Lung microvascular endothelial cell (primary cell): ENCODE results near the gene SLX4. TPM values are rescaled to one million over a fixed set of nuclear protein-coding genes. Genes with fewer than 3 reads are reported as not detected.
"Not testable (repeated sequence)": the region's sequence is repeated elsewhere in the genome, so short reads cannot be mapped to it uniquely, and the experiment has no call there.

ENCODE experiments used
- DNase-seq, 2 donors: peaks; one replicate each; pipeline versions ENCODE4 v3.0.0 to v3.0.0-alpha.2; 2010; ENCODE audit warnings: low read depth in 2 of 2
- total RNA-seq: library from RNA; depleted of rRNA; stranded (reverse); fragments of >200 nt; gene quantifications from 2 replicates; pipeline ENCODE4 v1.2.1, GENCODE V29; 2014

Gene SLX4
- total RNA-seq, result 1.5 and 1.8 TPM in 2 replicates

GRCh38 chr16:3611146-3611975 lies at the start of gene SLX4:
Gene SLX4, minus strand, starts transcription at chr16:3611606. Its CDS starts 2,642 bp downstream, at chr16:3608964.
- peak; percentile 91 to 93 for DNase-seq

- no peak for DNase-seq
Observed at GRCh38 chr16:3659251-3659650, 47.8 kb upstream of the SLX4 start.

- DNase-seq, result no peak
Observed at GRCh38 chr16:3656491-3657468, 45.4 kb upstream of the SLX4 start.

- not testable (repeated sequence) for DNase-seq
Observed at GRCh38 chr16:3656160-3656490, 44.7 kb upstream of the SLX4 start.

- DNase-seq, result no peak
Observed at GRCh38 chr16:3655396-3656159, 44.2 kb upstream of the SLX4 start.

- no peak for DNase-seq
Observed at GRCh38 chr16:3655030-3655395, 43.6 kb upstream of the SLX4 start.

- DNase-seq, result peak; percentile 70 to 74
Observed at GRCh38 chr16:3654249-3654991, 43.0 kb upstream of the SLX4 start, which contains the start of gene DNASE1. Gene DNASE1, plus strand, starts transcription at chr16:3654691. Its CDS starts 683 bp downstream, at chr16:3655374.

GRCh38 chr16:3652373-3653195 lies 41.2 kb upstream of the SLX4 start:
- peak in 1 of 2 donors; percentile 22 for DNase-seq

GRCh38 chr16:3651461-3652372 lies 40.3 kb upstream of the SLX4 start:
- DNase-seq, result no peak

GRCh38 chr16:3650631-3651265 lies 39.3 kb upstream of the SLX4 start:
- DNase-seq, result peak in 1 of 2 donors; percentile 29

- peak; percentile 50 to 80 for DNase-seq
Observed at GRCh38 chr16:3646348-3646920, 35.0 kb upstream of the SLX4 start.

- peak in 1 of 2 donors; percentile 20 for DNase-seq
Observed at GRCh38 chr16:3645504-3646347, 34.3 kb upstream of the SLX4 start.

- DNase-seq, result no peak
Observed at GRCh38 chr16:3645108-3645503, 33.7 kb upstream of the SLX4 start.

GRCh38 chr16:3643095-3643730 lies 31.8 kb upstream of the SLX4 start:
- no peak for DNase-seq

GRCh38 chr16:3642397-3643094 lies 31.1 kb upstream of the SLX4 start:
- peak; percentile 36 to 61 for DNase-seq
